ENCODE measurements around the gene EN1.

DNA sequence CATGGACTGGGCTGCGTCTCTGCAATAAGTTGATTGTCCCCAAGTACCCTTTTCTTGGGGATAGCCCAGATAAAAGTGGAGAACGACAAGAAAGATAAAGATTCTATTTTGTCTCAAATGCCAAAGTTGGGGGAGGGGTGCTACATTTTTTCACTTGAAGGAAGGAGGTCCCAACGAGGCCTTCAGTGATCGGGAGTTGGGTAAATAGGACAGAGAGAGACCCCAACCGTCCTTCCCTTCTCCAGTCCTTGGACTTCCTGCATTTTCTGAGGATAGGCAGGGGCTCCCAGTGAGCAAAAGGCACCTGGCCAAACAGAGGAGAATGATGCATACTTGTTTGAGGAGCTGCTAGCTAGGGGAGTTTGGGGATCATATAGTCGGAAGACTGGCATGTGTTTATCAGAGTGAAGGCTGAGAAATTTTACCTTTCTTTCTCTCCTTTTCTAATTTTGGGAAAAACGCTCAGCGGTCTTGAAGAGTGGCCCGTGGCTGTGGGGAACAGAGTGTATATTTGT is 3.5 kb upstream of the EN1 start:
- TF ChIP-seq POLR2AphosphoS5 (IDR thresholded peaks at IDR 0.05; ENCODE audit: insufficient read depth in 1 of 2, low read depth in 1 of 2), result no peak
- TF ChIP-seq, protein P1, sequence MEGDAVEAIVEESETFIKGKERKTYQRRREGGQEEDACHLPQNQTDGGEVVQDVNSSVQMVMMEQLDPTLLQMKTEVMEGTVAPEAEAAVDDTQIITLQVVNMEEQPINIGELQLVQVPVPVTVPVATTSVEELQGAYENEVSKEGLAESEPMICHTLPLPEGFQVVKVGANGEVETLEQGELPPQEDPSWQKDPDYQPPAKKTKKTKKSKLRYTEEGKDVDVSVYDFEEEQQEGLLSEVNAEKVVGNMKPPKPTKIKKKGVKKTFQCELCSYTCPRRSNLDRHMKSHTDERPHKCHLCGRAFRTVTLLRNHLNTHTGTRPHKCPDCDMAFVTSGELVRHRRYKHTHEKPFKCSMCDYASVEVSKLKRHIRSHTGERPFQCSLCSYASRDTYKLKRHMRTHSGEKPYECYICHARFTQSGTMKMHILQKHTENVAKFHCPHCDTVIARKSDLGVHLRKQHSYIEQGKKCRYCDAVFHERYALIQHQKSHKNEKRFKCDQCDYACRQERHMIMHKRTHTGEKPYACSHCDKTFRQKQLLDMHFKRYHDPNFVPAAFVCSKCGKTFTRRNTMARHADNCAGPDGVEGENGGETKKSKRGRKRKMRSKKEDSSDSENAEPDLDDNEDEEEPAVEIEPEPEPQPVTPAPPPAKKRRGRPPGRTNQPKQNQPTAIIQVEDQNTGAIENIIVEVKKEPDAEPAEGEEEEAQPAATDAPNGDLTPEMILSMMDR (IDR thresholded peaks at IDR 0.05), result no peak
- no peak for TF ChIP-seq POLR2A (IDR thresholded peaks at IDR 0.05)

Data from vagina (tissue), 2 donors.